Measurements from ENCODE around the gene KIF5B.

DNA sequence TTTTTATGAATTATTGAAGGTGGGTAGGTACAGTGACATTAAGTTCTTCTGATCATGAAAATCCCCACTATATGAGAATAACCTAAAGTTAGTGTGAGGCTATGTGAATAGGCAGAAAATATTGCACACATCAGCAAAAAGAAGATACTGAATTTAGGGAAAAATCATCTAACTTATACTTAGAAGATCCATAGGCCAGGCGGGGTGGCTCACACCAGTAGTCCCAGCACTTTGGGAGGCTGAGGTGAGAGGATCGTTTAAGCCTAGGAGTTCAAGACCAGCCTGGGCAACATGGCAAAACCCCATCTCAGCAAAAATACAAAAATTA is 78.1 kb downstream of the KIF5B start:
- TF ChIP-seq, protein P1, sequence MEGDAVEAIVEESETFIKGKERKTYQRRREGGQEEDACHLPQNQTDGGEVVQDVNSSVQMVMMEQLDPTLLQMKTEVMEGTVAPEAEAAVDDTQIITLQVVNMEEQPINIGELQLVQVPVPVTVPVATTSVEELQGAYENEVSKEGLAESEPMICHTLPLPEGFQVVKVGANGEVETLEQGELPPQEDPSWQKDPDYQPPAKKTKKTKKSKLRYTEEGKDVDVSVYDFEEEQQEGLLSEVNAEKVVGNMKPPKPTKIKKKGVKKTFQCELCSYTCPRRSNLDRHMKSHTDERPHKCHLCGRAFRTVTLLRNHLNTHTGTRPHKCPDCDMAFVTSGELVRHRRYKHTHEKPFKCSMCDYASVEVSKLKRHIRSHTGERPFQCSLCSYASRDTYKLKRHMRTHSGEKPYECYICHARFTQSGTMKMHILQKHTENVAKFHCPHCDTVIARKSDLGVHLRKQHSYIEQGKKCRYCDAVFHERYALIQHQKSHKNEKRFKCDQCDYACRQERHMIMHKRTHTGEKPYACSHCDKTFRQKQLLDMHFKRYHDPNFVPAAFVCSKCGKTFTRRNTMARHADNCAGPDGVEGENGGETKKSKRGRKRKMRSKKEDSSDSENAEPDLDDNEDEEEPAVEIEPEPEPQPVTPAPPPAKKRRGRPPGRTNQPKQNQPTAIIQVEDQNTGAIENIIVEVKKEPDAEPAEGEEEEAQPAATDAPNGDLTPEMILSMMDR (IDR thresholded peaks at IDR 0.05), result no peak
- no peak for TF ChIP-seq POLR2A (IDR thresholded peaks at IDR 0.05)
